Adrenal gland (tissue), 12 donors: Measurements from ENCODE around the gene UBE3A. TPM values are rescaled to one million over a fixed set of nuclear protein-coding genes. Genes with fewer than 3 reads are reported as not detected.
"Not testable (repeated sequence)": the region's sequence is repeated elsewhere in the genome, so short reads cannot be mapped to it uniquely, and the experiment has no call there.

ENCODE experiments used
- DNase-seq, 7 donors: peaks; one replicate each; pipeline ENCODE4 v3.0.0-alpha.2; 2019 to 2020
- H3K27ac ChIP-seq, 5 donors: fragments of 200-600 bp; sonication (generic) in 4 of 5; 1 replicate in 3 of 5; 2 replicates in 2 of 5; pipeline versions ENCODE4 v1.5.1 to v1.8.0; 2016 to 2020; ENCODE audit warnings: mild to moderate bottlenecking in 1 of 5
- H3K27me3 ChIP-seq: fragments of 200-600 bp; 2 replicates; pipeline ENCODE4 v1.8.0; 2021
- H3K36me3 ChIP-seq, 2 donors: fragments of 200-600 bp; replicated peaks in 1 of 2; 1 replicate in 1 of 2; 2 replicates in 1 of 2; pipeline versions ENCODE4 v1.5.1 to v1.8.0; 2018 to 2022
- H3K4me1 ChIP-seq, 2 donors: fragments of 200-600 bp; replicated peaks in 1 of 2; 1 replicate in 1 of 2; 2 replicates in 1 of 2; pipeline versions ENCODE4 v1.5.1 to v1.8.0; 2018 to 2021
- H3K4me3 ChIP-seq, 4 donors: fragments of 200-600 bp; sonication (generic) in 3 of 4; one replicate each; pipeline ENCODE4 v1.5.1; 2016 to 2018
- H3K9me3 ChIP-seq, 3 donors: fragments of 200-600 bp; sonication (generic) in 1 of 3; replicated peaks in 1 of 3; 1 replicate in 2 of 3; 2 replicates in 1 of 3; pipeline versions ENCODE4 v1.5.1 to v1.8.0; 2016 to 2021
- CTCF ChIP-seq, 6 experiments: fragments of 450-650 bp in 4 of 6; fragments of 200-600 bp in 2 of 6; sonication (generic) in 1 of 6; IDR thresholded peaks; 1 replicate in 5 of 6; 2 replicates in 1 of 6; pipeline versions ENCODE4 v1.5.1 to v1.8.0; 2016 to 2021; ENCODE audit warnings: antibody characterized with exemption in 6 of 6, mild to moderate bottlenecking in 2 of 6, moderate library complexity in 1 of 6
- POLR2A ChIP-seq, 2 donors: fragments of 450-650 bp; IDR thresholded peaks; one replicate each; pipeline ENCODE4 v1.6.1; 2017; ENCODE audit warnings: antibody characterized with exemption in 2 of 2, mild to moderate bottlenecking in 2 of 2, moderate library complexity in 1 of 2
- WGBS, 4 donors: extraction: QIAGEN DNeasy Blood & Tissue Kit in 2 of 4; methylation state at CpG; one replicate each; pipeline versions ENCODE4 v1.1.5 to v1.1.7; 2013 to 2017; 5-methylcytosine and 5-hydroxymethylcytosine counted together
- intact Hi-C, 2 donors: fragments of 100-400 bp; cut with DNase I; formaldehyde crosslinking; loops; one replicate each; pipeline versions ENCODE4 v1.14.1 to v1.15.0; 2022 to 2023
- polyA plus RNA-seq, 3 donors: library from polyadenylated mRNA; stranded (reverse); fragments of 200-250 nt in 2 of 3; fragments of 350-450 nt in 1 of 3; fragmentation: Illumina TruSeq in 1 of 3; extraction: RNeasy Lipid Tissue Mini Kit (QIAGEN cat#74804) in 1 of 3; gene quantifications; one replicate each; pipeline ENCODE4 v1.2.3, GENCODE V29; 2013 to 2014
- total RNA-seq, 9 donors: library from RNA; depleted of rRNA in 4 of 9; stranded (reverse); fragments of >200 nt in 4 of 9; fragments of 120-200 nt in 1 of 9; fragmentation: NEBNext Ultra II Directional in 1 of 9; extraction: Animal tissue kit (Norgen Biotek cat#: 25700) in 1 of 9; gene quantifications; one replicate each; pipeline versions ENCODE4 v1.1.0 to v1.2.4, GENCODE V29; 2013 to 2023
- donor health status: healthy with polysubstance abuse.
- donor health status: Bipolar disorder and iron deficiency.
- donor health status: DM: yes; HTN: yes; CAD: no.
- donor health status: DM: no; HTN: no; CAD: no.
- donor health status: DM: no; HTN: no; CAD: no.
- donor health status: DM: yes; HTN: yes; CAD: no.

UBE3A gene
- total and polyA plus RNA-seq, 12 donors, result 19.6 to 114 (median 77.5) TPM

GRCh38 chr15:25410649-25411048 lies 28.2 kb downstream of the UBE3A start:
- intact Hi-C loops, result no loop called here
- H3K27ac ChIP-seq, result no peak overlapping the region
- H3K9me3 ChIP-seq, result no peaks in the 10 kb centered on the region
- H3K36me3 ChIP-seq, result no peaks in the 10 kb centered on the region
- DNase-seq, result no peak
- TF ChIP-seq POLR2A (IDR thresholded peaks at IDR 0.05) (no peak), CTCF (IDR thresholded peaks at IDR 0.05) (no peak)
- peaks cover 0 to 61% of the 10 kb centered on the region in 2 donors for H3K4me1 ChIP-seq
- no peaks in the 10 kb centered on the region for H3K27me3 ChIP-seq
- WGBS, 4 donors, result 90 to 94% (median 92%) methylated on average over 2 of the region's 2 CpGs
- H3K4me3 ChIP-seq, result no peak overlapping the region

GRCh38 chr15:25409731-25410130 lies 29.1 kb downstream of the UBE3A start:
- intact Hi-C loops, result loop anchor here in 1 of 2 donors (10.0 kb wide), 1 partner anchor 85 kb away; no protein-coding TSS in a partner anchor
- H3K4me1 ChIP-seq, result peaks cover 0 to 52% of the 10 kb centered on the region in 2 donors
- H3K9me3 ChIP-seq, H3K36me3 ChIP-seq, H3K4me3 ChIP-seq, DNase-seq, H3K27me3 ChIP-seq, H3K27ac ChIP-seq: not testable (repeated sequence)
- 84 to 89% (median 84%) methylated on average over 3 to 4 of the region's 4 CpGs for whole genome bisulfite sequencing, 4 donors

GRCh38 chr15:25408929-25409328 lies 29.9 kb downstream of the UBE3A start:
- no peak overlapping the region for H3K27ac ChIP-seq
- no peaks in the 10 kb centered on the region for H3K9me3 ChIP-seq
- no peaks in the 10 kb centered on the region for H3K27me3 ChIP-seq
- WGBS, 4 donors, result 65 to 77% (median 70%) methylated on average over 2 of the region's 2 CpGs
- intact Hi-C loops, result loop anchor here in 1 of 2 donors (10.0 kb wide), 1 partner anchor 84 kb away; no protein-coding TSS in a partner anchor
- H3K36me3 ChIP-seq, result no peaks in the 10 kb centered on the region
- H3K4me1 ChIP-seq, result peaks cover 0 to 52% of the 10 kb centered on the region in 2 donors
- DNase-seq, result no peak
- TF ChIP-seq CTCF (IDR thresholded peaks at IDR 0.05), result no peak
- no peak for TF ChIP-seq POLR2A (IDR thresholded peaks at IDR 0.05)
- no peak overlapping the region for H3K4me3 ChIP-seq

- no peaks in the 10 kb centered on the region for H3K27me3 ChIP-seq
- no peaks in the 10 kb centered on the region for H3K9me3 ChIP-seq
- TF ChIP-seq POLR2A (IDR thresholded peaks at IDR 0.05) (no peak), CTCF (IDR thresholded peaks at IDR 0.05) (no peak)
- H3K4me3 ChIP-seq, result no peak overlapping the region
- DNase-seq, result peak in 1 of 7 donors; percentile 16
- H3K36me3 ChIP-seq, result no peaks in the 10 kb centered on the region
- peaks cover 0 to 49% of the 10 kb centered on the region in 2 donors for H3K4me1 ChIP-seq
- H3K27ac ChIP-seq, result peak overlapping the region in 1 of 5 donors; percentile 40
- intact Hi-C loops, result loop anchor here in 1 of 2 donors (10.0 kb wide), 1 partner anchor 84 kb away; no protein-coding TSS in a partner anchor
- 53 to 63% (median 58%) methylated on average over 2 of the region's 2 CpGs for WGBS, 4 donors
Observed at GRCh38 chr15:25408428-25408827, 30.4 kb downstream of the UBE3A start.

GRCh38 chr15:25407950-25408349 lies 30.9 kb downstream of the UBE3A start:
- no peak for DNase-seq
- Histone ChIP-seq H3K4me3 (no peak overlapping the region), H3K36me3 (no peaks in the 10 kb centered on the region), H3K4me1 (peaks cover 0 to 44% of the 10 kb centered on the region in 2 donors), H3K9me3 (no peaks in the 10 kb centered on the region), H3K27ac (peak overlapping the region in 2 of 5 donors; percentile 4 to 40), H3K27me3 (no peaks in the 10 kb centered on the region)
- TF ChIP-seq CTCF (IDR thresholded peaks at IDR 0.05), result no peak
- 49 to 60% (median 54%) methylated on average over 4 of the region's 4 CpGs for WGBS, 4 donors
- intact Hi-C loops, result loop anchor here in 1 of 2 donors (10.0 kb wide), 1 partner anchor 83 kb away; no protein-coding TSS in a partner anchor
